GM12878 (cell line): ENCODE measurements around the gene CLEC16A. TPM values are rescaled to one million over a fixed set of nuclear protein-coding genes. Genes with fewer than 3 reads are reported as not detected.

Source experiments
- ATAC-seq: fragments of 200-7000 bp; cut with Tn5 transposase; 3 replicates; pipeline ENCODE4 v1.9.1; 2020; ENCODE audit warnings: mild to moderate bottlenecking, moderate library complexity
- BruUV-seq: library from RNA; stranded (reverse); fragments of 400-500 nt; replicated peaks from 2 replicates; lab custom pipeline; 2021; lab: Mats Ljungman, UMichigan
- CTCF ChIA-PET: fragments of 300-600 bp; sonication (Branson Sonifier 250); formaldehyde crosslinking; extraction: SDS; loops from one replicate; lab custom pipeline; 2021; ENCODE audit warnings: inconsistent platforms; lab: Yijun Ruan, JAX
- POLR2A ChIA-PET: fragments of 350-600 bp; formaldehyde crosslinking; extraction: SDS; loops from one replicate; lab custom pipeline; 2021; ENCODE audit warnings: inconsistent platforms; lab: Charles Lee
- RAD21 ChIA-PET: fragments of 300-600 bp; sonication (Branson Sonifier 250); formaldehyde crosslinking; loops from one replicate; lab custom pipeline; 2023; ENCODE audit warnings: antibody characterized with exemption; ENCODE audit not compliant: unreplicated experiment; lab: Charles Lee
- SMC1A ChIA-PET: fragments of 300-600 bp; sonication (Branson Sonifier 250); formaldehyde crosslinking; loops from one replicate; lab custom pipeline; 2023; ENCODE audit not compliant: unreplicated experiment, uncharacterized antibody; lab: Charles Lee
- DNase-seq: peaks from one replicate; pipeline ENCODE4 v3.0.0-alpha.2; 2011; ENCODE audit warnings: low read depth, low spot score
- FAIRE-seq: peaks from 3 replicates; lab custom pipeline; 2011; peaks lifted over from hg19 to GRCh38; lab: Jason Lieb, UNC
- H2AFZ ChIP-seq: 2 replicates; pipeline ENCODE4 v1.6.0; 2011; ENCODE audit warnings: low read depth, low read length, control low read depth; ENCODE audit not compliant: control insufficient read depth
- H3K27ac ChIP-seq: 2 replicates; pipeline ENCODE4 v1.5.1; 2011; ENCODE audit warnings: control low read depth; ENCODE audit not compliant: control insufficient read depth, insufficient read depth
- H3K27me3 ChIP-seq, 2 experiments: replicated peaks in 1 of 2; 2 replicates each; pipeline versions ENCODE4 v1.6.0 to v1.6.1; 2011; ENCODE audit warnings: low read length in 1 of 2; ENCODE audit not compliant: control insufficient read depth in 2 of 2, insufficient read depth in 2 of 2
- H3K36me3 ChIP-seq, 2 experiments: 2 replicates each; pipeline ENCODE4 v1.5.1; 2011; ENCODE audit warnings: low read length in 1 of 2; ENCODE audit not compliant: control insufficient read depth in 2 of 2, insufficient read depth in 2 of 2
- H3K4me1 ChIP-seq: 2 replicates; pipeline ENCODE4 v1.6.1; 2011; ENCODE audit warnings: mild to moderate bottlenecking, low read length, moderate library complexity, mixed read lengths; ENCODE audit not compliant: control insufficient read depth, insufficient read depth
- H3K4me2 ChIP-seq: 2 replicates; pipeline ENCODE4 v1.6.0; 2011; ENCODE audit warnings: control low read depth; ENCODE audit not compliant: control insufficient read depth, insufficient read depth
- H3K4me3 ChIP-seq: fragments of 200-600 bp; sonication (generic); 2 replicates; pipeline ENCODE4 v1.5.1; 2016
- H3K79me2 ChIP-seq: 2 replicates; pipeline ENCODE4 v1.6.0; 2011; ENCODE audit warnings: low read length; ENCODE audit not compliant: control insufficient read depth, insufficient read depth
- H3K9ac ChIP-seq: 2 replicates; pipeline ENCODE4 v1.8.0; 2011; ENCODE audit warnings: low read length, control low read depth, mixed read lengths; ENCODE audit not compliant: control insufficient read depth, insufficient read depth
- H3K9me3 ChIP-seq: replicated peaks from 3 replicates; pipeline ENCODE4 v1.5.1; 2011; ENCODE audit warnings: mild to moderate bottlenecking, low read length; ENCODE audit not compliant: control insufficient read depth, insufficient read depth
- H4K20me1 ChIP-seq: 2 replicates; pipeline ENCODE4 v1.6.0; 2011; ENCODE audit not compliant: control insufficient read depth, insufficient read depth
- BMI1 ChIP-seq: fragments of 450-650 bp; IDR thresholded peaks from 2 replicates; pipeline ENCODE4 v1.6.1; 2016; ENCODE audit warnings: mild to moderate bottlenecking, moderate library complexity, borderline replicate concordance
- ESRRA ChIP-seq: IDR thresholded peaks from 2 replicates; pipeline ENCODE4 v1.6.1; 2012; ENCODE audit warnings: mild to moderate bottlenecking, low read length, improper control_type of control experiment
- IRF4 ChIP-seq: IDR thresholded peaks from 2 replicates; pipeline ENCODE4 v1.6.1; 2011; ENCODE audit warnings: low read depth, low read length
- KDM1A ChIP-seq: fragments of 200-600 bp; sonication (generic); IDR thresholded peaks from 2 replicates; pipeline ENCODE4 v1.6.1; 2016; ENCODE audit warnings: borderline replicate concordance
- MTA3 ChIP-seq: IDR thresholded peaks from 2 replicates; pipeline ENCODE4 v1.6.1; 2012; ENCODE audit warnings: low read length, inconsistent platforms, borderline replicate concordance
- POLR2AphosphoS5 ChIP-seq: IDR thresholded peaks from 2 replicates; pipeline ENCODE4 v1.6.1; 2011; ENCODE audit warnings: mild to moderate bottlenecking, low read length, inconsistent platforms
- ZNF274 ChIP-seq: IDR thresholded peaks from one replicate; pipeline ENCODE4 v1.8.0; 2011; ENCODE audit not compliant: insufficient read length, insufficient read depth
- WGBS: methylation state at CpG from one replicate; pipeline ENCODE4 v1.1.6; 2016; ENCODE audit warnings: low lambda C conversion rate; ENCODE audit not compliant: insufficient replicate concordance, insufficient coverage; ENCODE audit errors: missing lambda C conversion rate; 5-methylcytosine and 5-hydroxymethylcytosine counted together
- in situ Hi-C: fragments of 300-500 bp; cut with MboI; formaldehyde crosslinking; loops from 9 replicates; pipeline ENCODE4 v1.14.3; 2018; ENCODE audit warnings: mixed read lengths
- intact Hi-C: fragments of 100-400 bp; cut with micrococcal nuclease; formaldehyde crosslinking; loops from one replicate; pipeline ENCODE4 v1.14.2; 2022; ENCODE audit not compliant: unreplicated experiment
- polyA plus RNA-seq, 11 experiments: library from polyadenylated mRNA; depleted of rRNA in 4 of 11; unstranded in 6 of 11; stranded (reverse) in 5 of 11; fragments of >200 nt; fragmentation: Nextera tagmentation in 4 of 11; fragmentation: Illumina TruSeq in 1 of 11; extraction: Ambion mirVana in 4 of 11; extraction: Trizol in 1 of 11; gene quantifications; 1 replicate in 1 of 11; 2 replicates in 10 of 11; pipeline versions ENCODE4 v1.2.1 to v1.2.3, GENCODE V29; 2011 to 2016; ENCODE audit warnings: inconsistent platforms in 2 of 11, missing spikeins in 2 of 11, low read depth in 1 of 11
- total RNA-seq, 4 experiments: library from RNA; depleted of rRNA in 3 of 4; stranded (reverse); fragments of >200 nt in 3 of 4; fragmentation: Illumina TruSeq in 1 of 4; extraction: Trizol in 1 of 4; gene quantifications; 2 replicates each; pipeline versions ENCODE4 v1.2.1 to v1.2.3, GENCODE V29; 2013 to 2021
- TF ChIP-seq, protein P1 (sequence below): fragments of 450-650 bp; IDR thresholded peaks from 2 replicates; pipeline ENCODE4 v1.6.1; 2016; ENCODE audit warnings: mild to moderate bottlenecking

CLEC16A gene
- total and polyA plus RNA-seq, 10 of the 15 experiments (the other 5 are each of a cell fraction or from before 2014, with no cell fraction given) = 1.5 to 28.8 (median 19.2) TPM

- TF ChIP-seq ESRRA = no peak
- TF ChIP-seq IRF4 = peak; percentile 85
- TF ChIP-seq KDM1A = no peak
These were observed 21.2 kb downstream of the CLEC16A start (continued) for GRCh38 chr16:10965440-10966061.

- FAIRE-seq (no peak), ATAC-seq (no peak), DNase-seq (no peak)
- H3K4me1 ChIP-seq = peaks cover 35% of the 10 kb centered on the region
- H3K79me2 ChIP-seq = peaks cover 2% of the 10 kb centered on the region
- no peaks in the 10 kb centered on the region for H3K27me3 ChIP-seq
- H4K20me1 ChIP-seq = no peaks in the 10 kb centered on the region
- ChIA-PET SMC1A (interaction anchor here (0.8 to 5.8 kb wide), 25 partner anchors 9 to 451 kb away, joined by 3 to 83 read pairs (median 6); partner anchors contain the start of gene SOCS1), RAD21 (interaction anchor here (1.0 to 6.4 kb wide), 21 partner anchors 8 to 440 kb away, joined by 3 to 91 read pairs (median 13); partner anchors contain the start of genes DEXI and SOCS1), CTCF (interaction anchor here (0.7 to 8.4 kb wide), 11 partner anchors 12 to 439 kb away, joined by 3 to 107 read pairs (median 33); partner anchors contain the start of gene SOCS1), POLR2A (interaction anchor here (0.9 to 5.5 kb wide), 7 partner anchors 14 to 386 kb away, joined by 3 to 47 read pairs (median 5); partner anchors contain the start of gene SOCS1)
- in situ Hi-C loops (loop anchor here (5.0 to 25.0 kb wide), 6 partner anchors 286 to 1009 kb away; partner anchors contain the start of genes SNN and SNX29), intact Hi-C loops (loop anchor here (1.0 kb wide), 1 partner anchor 15 kb away; no protein-coding TSS in a partner anchor)
- H3K4me2 ChIP-seq = peak overlapping the region; percentile 67
- peak overlapping the region; percentile 67 for H3K9ac ChIP-seq
- H3K9me3 ChIP-seq = no peaks in the 10 kb centered on the region
- peak overlapping the region; percentile 99 for H3K27ac ChIP-seq
- no TSS peak for BruUV-seq
- WGBS = 87% methylated on average over 5 of the region's 5 CpGs
- no peak overlapping the region for H3K4me3 ChIP-seq
- peaks cover 24 to 29% of the 10 kb centered on the region in 2 experiments for H3K36me3 ChIP-seq
- no peak overlapping the region for H2AFZ ChIP-seq
- no peak for TF ChIP-seq ZNF274
- TF ChIP-seq, protein P1, sequence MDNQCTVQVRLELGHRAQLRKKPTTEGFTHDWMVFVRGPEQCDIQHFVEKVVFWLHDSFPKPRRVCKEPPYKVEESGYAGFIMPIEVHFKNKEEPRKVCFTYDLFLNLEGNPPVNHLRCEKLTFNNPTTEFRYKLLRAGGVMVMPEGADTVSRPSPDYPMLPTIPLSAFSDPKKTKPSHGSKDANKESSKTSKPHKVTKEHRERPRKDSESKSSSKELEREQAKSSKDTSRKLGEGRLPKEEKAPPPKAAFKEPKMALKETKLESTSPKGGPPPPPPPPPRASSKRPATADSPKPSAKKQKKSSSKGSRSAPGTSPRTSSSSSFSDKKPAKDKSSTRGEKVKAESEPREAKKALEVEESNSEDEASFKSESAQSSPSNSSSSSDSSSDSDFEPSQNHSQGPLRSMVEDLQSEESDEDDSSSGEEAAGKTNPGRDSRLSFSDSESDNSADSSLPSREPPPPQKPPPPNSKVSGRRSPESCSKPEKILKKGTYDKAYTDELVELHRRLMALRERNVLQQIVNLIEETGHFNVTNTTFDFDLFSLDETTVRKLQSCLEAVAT = 0 out of 2 replicates have a peak, but pooled peaks have one; percentile 11
- TF ChIP-seq POLR2AphosphoS5 = peak; percentile 35
- 0 out of 2 replicates have a peak, but pooled peaks have one; percentile 22 for TF ChIP-seq BMI1
- TF ChIP-seq MTA3 = peak; percentile 62
These were observed 21.8 kb downstream of the CLEC16A start for GRCh38 chr16:10966129-10966528.
